Measurements from ENCODE around the gene ZNF507.

ZNF507 gene

GRCh38 chr19:32345261-32346207, at the start of gene ZNF507:
Gene ZNF507 (plus strand): TSS chr19:32345610. CDS start chr19:32352831, 7,221 bp downstream.
- H3K4me3 ChIP-seq (ENCODE audit: low read depth, low read length) = peak within 1 kb of the TSS; percentile 88

DNA sequence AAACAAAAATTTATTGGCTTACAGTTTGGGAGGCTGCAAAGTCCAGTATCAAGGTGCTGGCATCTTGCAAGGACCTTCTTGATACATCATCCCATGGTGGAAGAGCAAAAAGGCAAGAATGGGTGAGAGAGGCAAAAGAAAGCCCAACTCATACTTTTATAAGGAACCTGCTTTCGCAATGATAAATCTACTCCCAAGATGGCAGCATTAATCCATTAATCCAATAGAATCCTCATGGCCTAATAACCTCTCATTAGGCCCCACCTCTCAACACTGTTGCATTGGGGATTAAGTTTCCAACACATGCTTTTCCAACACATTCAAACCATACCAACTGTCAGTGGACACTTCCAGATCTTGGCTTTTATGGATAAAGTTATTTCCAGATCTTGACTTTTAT, 48.7 kb upstream of the ZNF507 start:
- no peak overlapping the region for H3K4me3 ChIP-seq (ENCODE audit: low read depth, low read length)

GRCh38 chr19:32302778-32303177, 42.6 kb upstream of the ZNF507 start:
- no peak overlapping the region for H3K4me3 ChIP-seq (ENCODE audit: low read depth, low read length)

GRCh38 chr19:32303193-32303592, 42.2 kb upstream of the ZNF507 start:
- H3K4me3 ChIP-seq (ENCODE audit: low read depth, low read length) = no peak overlapping the region

DNA sequence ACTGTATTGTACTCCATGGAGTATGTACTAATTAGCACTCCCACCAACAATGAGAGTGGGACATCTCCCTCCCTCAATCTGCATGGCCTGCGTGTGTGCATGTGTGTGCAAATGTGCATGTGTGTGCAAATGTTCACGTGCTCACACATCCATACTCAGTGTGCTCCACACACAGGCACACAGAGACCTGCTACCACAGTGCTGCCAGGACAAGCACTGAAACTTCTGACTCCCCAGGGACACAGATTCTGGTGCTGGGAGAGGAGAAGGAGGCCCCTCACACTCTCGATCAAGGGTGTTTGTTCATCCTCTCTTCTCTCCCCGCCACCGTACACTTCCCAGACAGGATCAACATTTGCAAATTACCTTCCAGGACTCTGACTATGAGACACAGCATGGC, 37.8 kb upstream of the ZNF507 start:
- no peak overlapping the region for H3K4me3 ChIP-seq (ENCODE audit: low read depth, low read length)

DNA sequence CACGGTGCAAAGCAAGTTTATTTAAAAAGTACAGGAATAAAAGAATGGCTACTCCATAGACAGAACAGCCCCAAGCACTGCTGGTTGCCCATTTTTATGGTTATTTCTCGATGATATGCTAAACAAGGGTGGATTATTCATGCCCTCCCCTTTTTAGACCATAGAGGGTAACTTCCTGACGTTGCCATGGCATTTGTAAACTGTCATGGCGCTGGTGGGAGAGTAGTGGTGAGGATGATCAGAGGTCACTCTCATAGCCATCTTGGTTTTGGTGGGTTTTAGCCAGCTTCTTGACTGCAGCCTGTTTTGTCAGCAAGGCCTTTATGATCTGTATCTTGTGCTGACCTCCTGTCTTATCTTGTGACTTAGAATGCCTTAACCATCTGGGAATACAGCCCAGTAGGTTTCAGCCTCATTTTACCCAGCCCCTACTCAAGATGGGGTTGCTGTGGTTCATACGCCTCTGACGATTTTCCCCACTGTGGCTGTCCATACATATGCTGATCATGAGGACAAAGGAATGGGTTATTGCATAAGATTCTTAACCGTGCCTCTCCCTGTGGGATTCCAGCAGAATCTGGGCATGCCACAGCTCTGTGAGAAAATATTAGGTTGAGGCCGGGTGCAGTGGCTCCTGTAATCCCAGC, 36.9 kb upstream of the ZNF507 start:
- no peak overlapping the region for H3K4me3 ChIP-seq (ENCODE audit: low read depth, low read length)

- no peak overlapping the region for H3K4me3 ChIP-seq (ENCODE audit: low read depth, low read length)
Measured at GRCh38 chr19:32309711-32310390, 35.6 kb upstream of the ZNF507 start.

- no peak overlapping the region for H3K4me3 ChIP-seq (ENCODE audit: low read depth, low read length)
Measured at GRCh38 chr19:32311371-32311770, 34.0 kb upstream of the ZNF507 start.

GRCh38 chr19:32313569-32314265, 31.7 kb upstream of the ZNF507 start:
- no peak overlapping the region for H3K4me3 ChIP-seq (ENCODE audit: low read depth, low read length)

GRCh38 chr19:32316034-32316433, 29.4 kb upstream of the ZNF507 start:
- H3K4me3 ChIP-seq (ENCODE audit: low read depth, low read length) = no peak overlapping the region

GRCh38 chr19:32317086-32317485, 28.3 kb upstream of the ZNF507 start:
- H3K4me3 ChIP-seq (ENCODE audit: low read depth, low read length) = no peak overlapping the region

DNA sequence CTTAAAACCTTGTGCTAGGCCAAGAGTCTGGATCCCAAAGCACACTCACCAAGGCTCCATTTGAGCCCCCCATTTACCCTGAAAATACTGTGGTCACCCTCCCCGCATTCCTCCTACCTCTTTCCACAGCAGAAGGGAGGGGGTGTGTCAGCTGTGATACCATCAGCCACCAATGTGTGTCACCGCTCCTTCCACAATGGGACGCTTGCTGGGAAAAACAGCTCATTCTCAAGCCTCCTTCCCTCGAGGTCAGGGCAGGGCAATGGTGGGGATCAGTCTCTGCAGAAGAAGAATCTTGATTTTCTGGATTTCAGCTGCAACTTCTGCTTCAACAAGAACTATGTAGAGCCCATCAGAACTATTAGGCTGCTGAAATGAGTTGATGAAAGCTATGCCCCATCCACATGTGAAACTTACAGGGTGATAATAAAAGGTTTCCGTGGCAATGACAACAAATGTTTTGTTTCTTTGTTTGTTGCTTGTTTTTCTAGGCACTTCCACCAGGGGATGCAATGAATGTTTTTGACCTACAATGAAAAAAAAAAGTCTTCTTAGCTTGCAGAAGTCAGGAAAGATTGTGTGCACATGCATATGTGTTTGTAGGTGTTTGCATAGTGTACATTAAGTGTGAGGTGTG, 26.4 kb upstream of the ZNF507 start:
- no peak overlapping the region for H3K4me3 ChIP-seq (ENCODE audit: low read depth, low read length)

GRCh38 chr19:32322541-32322940, 22.9 kb upstream of the ZNF507 start:
- no peak overlapping the region for H3K4me3 ChIP-seq (ENCODE audit: low read depth, low read length)

- no peak overlapping the region for H3K4me3 ChIP-seq (ENCODE audit: low read depth, low read length)
Measured at GRCh38 chr19:32324631-32325285, 20.7 kb upstream of the ZNF507 start.

- H3K4me3 ChIP-seq (ENCODE audit: low read depth, low read length) = no peak overlapping the region
Measured at GRCh38 chr19:32330213-32330857, 15.1 kb upstream of the ZNF507 start.

DNA sequence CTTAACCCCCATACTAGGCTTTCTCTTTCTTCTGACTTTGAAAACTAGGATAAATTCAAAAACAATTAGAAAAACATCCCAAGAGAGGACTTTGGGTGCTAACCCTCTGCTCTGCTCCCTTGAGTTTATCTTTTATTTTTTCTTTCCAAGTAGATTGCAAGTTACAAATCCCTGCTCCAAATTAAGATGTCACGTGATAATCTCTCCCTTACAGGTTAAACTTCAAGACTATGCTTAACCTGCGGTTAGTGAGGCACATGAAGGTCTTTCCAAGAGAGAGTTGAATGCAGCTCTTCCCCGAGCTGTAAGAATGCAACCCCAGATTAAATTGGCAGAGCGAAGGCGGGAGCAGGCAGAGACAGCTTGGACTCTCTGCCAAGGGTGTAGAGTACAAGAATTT, 12.2 kb upstream of the ZNF507 start:
- H3K4me3 ChIP-seq (ENCODE audit: low read depth, low read length) = no peak overlapping the region

DNA sequence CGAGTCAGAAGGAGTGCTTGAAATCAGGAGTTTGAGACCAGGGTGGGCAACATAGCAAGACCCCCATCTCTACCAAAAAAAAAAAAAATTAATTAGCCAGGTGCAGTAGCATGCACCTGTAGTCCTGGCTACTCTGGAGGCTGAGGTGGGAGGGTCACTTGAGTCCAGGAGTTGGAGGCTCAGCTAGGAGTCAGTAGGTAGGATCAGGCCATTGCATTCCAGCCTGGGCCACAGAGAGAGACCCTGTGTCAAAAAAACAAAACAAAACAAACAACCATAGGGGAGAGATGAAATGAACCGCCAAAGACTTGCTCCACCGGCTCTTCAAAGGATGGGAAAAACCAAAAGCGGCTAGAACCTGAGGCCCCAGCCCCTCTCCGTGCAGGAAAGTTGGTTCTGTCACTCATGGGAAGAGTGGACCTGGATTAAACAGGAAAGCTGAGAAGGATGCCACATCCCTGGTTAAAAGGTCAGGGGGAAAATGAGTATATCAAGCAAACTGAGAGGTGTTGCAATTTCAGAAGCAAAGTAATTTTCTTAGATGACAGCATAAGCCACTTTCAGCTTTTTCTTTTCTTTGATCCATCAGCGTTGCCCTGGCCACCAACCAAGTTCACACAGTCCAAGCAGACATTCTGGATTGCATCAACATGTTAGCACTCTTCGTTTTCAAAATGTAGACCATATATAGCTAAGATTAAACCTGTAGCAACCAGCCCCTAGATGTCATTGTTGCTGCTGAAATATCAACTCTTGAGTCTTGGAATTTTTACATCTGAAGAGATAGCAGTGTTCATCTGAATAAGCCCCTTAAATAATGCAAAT, 8.9 kb upstream of the ZNF507 start:
- H3K4me3 ChIP-seq (ENCODE audit: low read depth, low read length) = no peak overlapping the region

GRCh38 chr19:32337084-32337808, 8.2 kb upstream of the ZNF507 start:
- no peak overlapping the region for H3K4me3 ChIP-seq (ENCODE audit: low read depth, low read length)

Data from iPS-11a (cell line).